Effector memory CD4-positive, alpha-beta T cell (primary cell): ENCODE measurements around the gene THADA.
"Not testable (repeated sequence)": the region's sequence is repeated elsewhere in the genome, so short reads cannot be mapped to it uniquely, and the experiment has no call there.

ENCODE experiments used
- DNase-seq, 3 donors: peaks; one replicate each; pipeline ENCODE4 v3.0.0-alpha.2; 2020
- H3K27ac ChIP-seq: 2 replicates; pipeline ENCODE4 v1.7.0; 2013; ENCODE audit warnings: mild to moderate bottlenecking, low read length, moderate library complexity; ENCODE audit not compliant: insufficient read depth, poor library complexity, severe bottlenecking
- H3K27me3 ChIP-seq: replicated peaks from 2 replicates; pipeline ENCODE4 v1.7.0; 2013; ENCODE audit warnings: mild to moderate bottlenecking, low read length; ENCODE audit not compliant: insufficient read depth, control insufficient read depth, poor library complexity, severe bottlenecking
- H3K36me3 ChIP-seq: 2 replicates; pipeline ENCODE4 v1.7.0; 2013; ENCODE audit warnings: mild to moderate bottlenecking, low read length, moderate library complexity; ENCODE audit not compliant: control insufficient read depth, insufficient read depth
- H3K4me1 ChIP-seq: 2 replicates; pipeline ENCODE4 v1.7.0; 2013; ENCODE audit warnings: low read length, mild to moderate bottlenecking; ENCODE audit not compliant: control insufficient read depth, insufficient read depth, poor library complexity, severe bottlenecking
- H3K4me3 ChIP-seq: 2 replicates; pipeline ENCODE4 v1.7.0; 2013; ENCODE audit warnings: low read length, low read depth, mild to moderate bottlenecking; ENCODE audit not compliant: insufficient read depth, poor library complexity, severe bottlenecking
- H3K9me3 ChIP-seq: 2 replicates; pipeline ENCODE4 v1.7.0; 2013; ENCODE audit warnings: mild to moderate bottlenecking, low read length, moderate library complexity; ENCODE audit not compliant: control insufficient read depth

THADA gene

DNA sequence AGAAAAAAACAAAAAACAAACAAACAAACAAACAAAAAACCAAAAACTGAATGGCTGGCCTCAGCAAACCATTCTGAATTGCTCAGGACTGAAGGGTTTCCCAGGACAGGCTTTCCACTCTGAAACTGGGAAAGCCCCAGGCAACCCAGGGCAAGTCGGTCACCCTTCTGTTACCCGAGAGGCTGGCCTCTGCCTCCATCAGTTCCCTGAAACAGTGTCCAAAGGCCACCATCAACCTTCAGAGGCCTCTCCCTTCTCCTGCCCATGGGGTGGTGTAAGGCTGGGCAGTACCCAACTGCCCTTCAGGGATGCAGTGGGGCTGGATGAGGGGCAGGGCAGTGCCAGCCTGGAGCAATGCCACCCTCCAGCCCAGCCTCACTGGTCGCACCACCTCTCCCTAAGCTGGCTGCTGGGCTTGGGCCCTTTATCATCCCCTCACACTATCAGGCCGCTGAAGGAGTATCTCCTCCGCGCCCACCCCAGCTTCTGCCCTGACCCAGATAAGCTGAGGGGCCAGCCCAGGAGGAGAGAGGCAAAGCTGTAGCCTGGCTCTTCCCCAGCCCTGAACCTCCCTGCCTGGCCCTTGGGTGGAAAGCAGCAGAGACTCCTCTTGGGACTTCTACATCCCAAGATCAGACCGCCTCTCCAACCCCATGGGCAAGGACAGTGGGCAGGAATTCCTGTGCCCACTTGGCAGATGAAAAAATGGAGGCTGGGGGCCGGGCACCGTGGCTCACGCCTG is 405.4 kb downstream of the THADA start:
- Histone ChIP-seq H3K9me3 (no peaks in the 10 kb centered on the region), H3K27ac (no peak overlapping the region), H3K4me3 (no peak overlapping the region), H3K27me3 (no peaks in the 10 kb centered on the region), H3K36me3 (no peaks in the 10 kb centered on the region), H3K4me1 (peaks cover 48% of the 10 kb centered on the region)
- no peak for DNase-seq

GRCh38 chr2:43189861-43190260 is 406.0 kb downstream of the THADA start:
- H3K4me3 ChIP-seq, H3K36me3 ChIP-seq, H3K27me3 ChIP-seq, H3K27ac ChIP-seq, H3K9me3 ChIP-seq, DNase-seq: not testable (repeated sequence)
- peaks cover 49% of the 10 kb centered on the region for H3K4me1 ChIP-seq

GRCh38 chr2:43188561-43189386 is 407.1 kb downstream of the THADA start:
- peaks cover 44% of the 10 kb centered on the region for H3K4me1 ChIP-seq
- H3K27me3 ChIP-seq, result no peaks in the 10 kb centered on the region
- H3K9me3 ChIP-seq, result no peaks in the 10 kb centered on the region
- DNase-seq, result no peak
- no peak overlapping the region for H3K27ac ChIP-seq
- H3K36me3 ChIP-seq, result no peaks in the 10 kb centered on the region
- no peak overlapping the region for H3K4me3 ChIP-seq

DNA sequence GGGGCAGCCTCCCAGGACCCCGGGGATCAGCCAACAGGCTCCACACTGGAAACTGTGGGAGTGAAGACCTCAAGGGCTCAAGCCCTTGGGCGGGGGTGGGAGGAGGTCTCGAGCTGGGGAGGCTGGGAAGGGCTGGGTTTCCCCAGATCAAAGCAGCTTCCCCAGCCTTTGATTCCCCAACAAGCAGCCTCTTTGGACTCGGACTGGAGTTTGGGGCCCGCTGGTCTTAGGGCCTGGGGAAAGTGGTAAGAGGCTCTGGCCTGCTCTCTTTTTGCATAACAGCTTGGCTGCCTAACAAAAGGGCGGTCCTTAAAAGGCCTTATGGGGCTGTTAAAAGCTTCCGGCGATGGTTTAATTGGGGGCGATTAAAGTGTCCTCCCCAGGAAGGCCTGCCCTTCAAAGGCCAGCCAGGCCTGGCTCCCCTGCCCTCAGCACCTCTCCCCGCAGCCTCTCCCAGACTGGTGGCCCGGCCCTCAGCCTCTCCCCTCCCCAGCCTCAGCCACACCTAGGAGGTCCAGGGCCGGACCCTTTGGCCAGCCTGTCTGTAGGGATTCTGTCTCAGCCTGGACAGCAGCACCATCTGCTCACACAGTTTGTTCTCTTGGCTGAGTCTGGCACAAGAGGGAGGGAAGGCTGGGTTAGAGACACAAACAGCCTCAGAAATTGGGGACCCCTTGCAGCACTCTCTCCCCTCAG is 409.0 kb downstream of the THADA start:
- no peak overlapping the region for H3K27ac ChIP-seq
- no peak for DNase-seq
- H3K27me3 ChIP-seq, result no peaks in the 10 kb centered on the region
- H3K4me3 ChIP-seq, result no peak overlapping the region
- no peaks in the 10 kb centered on the region for H3K9me3 ChIP-seq
- peaks cover 24% of the 10 kb centered on the region for H3K4me1 ChIP-seq
- H3K36me3 ChIP-seq, result no peaks in the 10 kb centered on the region

- Histone ChIP-seq H3K4me1 (peaks cover 21% of the 10 kb centered on the region), H3K27me3 (no peaks in the 10 kb centered on the region), H3K9me3 (no peaks in the 10 kb centered on the region), H3K27ac (no peak overlapping the region), H3K36me3 (no peaks in the 10 kb centered on the region), H3K4me3 (no peak overlapping the region)
- no peak for DNase-seq
These were observed 409.5 kb downstream of the THADA start for GRCh38 chr2:43186321-43186678.

GRCh38 chr2:43185146-43185545 is 410.7 kb downstream of the THADA start:
- peaks cover 16% of the 10 kb centered on the region for H3K4me1 ChIP-seq
- no peak for DNase-seq
- H3K36me3 ChIP-seq, result no peaks in the 10 kb centered on the region
- no peaks in the 10 kb centered on the region for H3K9me3 ChIP-seq
- peak overlapping the region; percentile 1 for H3K27ac ChIP-seq
- H3K27me3 ChIP-seq, result no peaks in the 10 kb centered on the region
- no peak overlapping the region for H3K4me3 ChIP-seq

DNA sequence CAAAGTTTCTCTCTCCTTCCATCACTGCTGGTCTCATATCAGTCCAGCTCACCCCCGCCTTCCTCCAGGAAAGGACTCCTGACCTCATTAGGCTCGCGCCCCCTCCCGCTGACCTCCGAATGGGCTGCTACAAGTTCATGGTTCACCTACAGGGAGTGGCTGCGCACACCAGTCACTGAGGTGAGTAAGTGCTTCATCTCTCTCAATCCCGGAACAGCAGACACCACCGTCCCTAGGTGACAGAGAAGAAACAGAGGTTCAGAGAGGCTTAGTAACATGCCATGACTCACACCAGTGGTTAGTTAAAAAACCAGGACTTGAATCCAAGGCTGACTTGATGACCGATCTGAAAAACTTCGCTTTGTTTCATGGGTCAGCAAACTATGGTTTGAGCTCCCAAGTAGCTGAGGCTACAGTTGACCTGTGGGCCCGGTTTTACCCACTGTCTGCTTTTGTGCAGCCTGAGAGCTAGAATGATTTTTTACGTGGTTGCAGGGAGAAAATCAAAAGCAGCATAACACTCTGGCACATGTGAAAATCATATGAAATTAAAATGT is 411.4 kb downstream of the THADA start:
- Histone ChIP-seq H3K27me3 (no peaks in the 10 kb centered on the region), H3K4me1 (peaks cover 20% of the 10 kb centered on the region), H3K9me3 (no peaks in the 10 kb centered on the region), H3K36me3 (no peaks in the 10 kb centered on the region), H3K4me3 (no peak overlapping the region), H3K27ac (peak overlapping the region; percentile 1)
- DNase-seq, result peak in 2 of 3 donors; percentile 32 to 39

GRCh38 chr2:43183743-43184142 is 412.1 kb downstream of the THADA start:
- Histone ChIP-seq H3K4me3 (no peak overlapping the region), H3K27ac (no peak overlapping the region), H3K36me3 (no peaks in the 10 kb centered on the region), H3K9me3 (no peaks in the 10 kb centered on the region), H3K4me1 (peaks cover 27% of the 10 kb centered on the region), H3K27me3 (no peaks in the 10 kb centered on the region)
- DNase-seq, result no peak

GRCh38 chr2:43180897-43181296 is 414.9 kb downstream of the THADA start:
- DNase-seq, result no peak
- Histone ChIP-seq H3K27me3 (no peaks in the 10 kb centered on the region), H3K4me1 (peaks cover 50% of the 10 kb centered on the region), H3K9me3 (no peaks in the 10 kb centered on the region), H3K4me3 (no peak overlapping the region), H3K27ac (no peak overlapping the region), H3K36me3 (no peaks in the 10 kb centered on the region)
